Effector memory CD4-positive, alpha-beta T cell (primary cell): ENCODE data around the gene MAPK14.
A peak's percentile ranks its signal among the peaks of the same experiment; 100 is the strongest.

Source experiments
- DNase-seq, 3 donors: peaks; one replicate each; pipeline ENCODE4 v3.0.0-alpha.2; 2020
- H3K27ac ChIP-seq: 2 replicates; pipeline ENCODE4 v1.7.0; 2013; ENCODE audit warnings: mild to moderate bottlenecking, low read length, moderate library complexity; ENCODE audit not compliant: insufficient read depth, poor library complexity, severe bottlenecking
- H3K27me3 ChIP-seq: replicated peaks from 2 replicates; pipeline ENCODE4 v1.7.0; 2013; ENCODE audit warnings: mild to moderate bottlenecking, low read length; ENCODE audit not compliant: insufficient read depth, control insufficient read depth, poor library complexity, severe bottlenecking
- H3K36me3 ChIP-seq: 2 replicates; pipeline ENCODE4 v1.7.0; 2013; ENCODE audit warnings: mild to moderate bottlenecking, low read length, moderate library complexity; ENCODE audit not compliant: control insufficient read depth, insufficient read depth
- H3K4me1 ChIP-seq: 2 replicates; pipeline ENCODE4 v1.7.0; 2013; ENCODE audit warnings: low read length, mild to moderate bottlenecking; ENCODE audit not compliant: control insufficient read depth, insufficient read depth, poor library complexity, severe bottlenecking
- H3K4me3 ChIP-seq: 2 replicates; pipeline ENCODE4 v1.7.0; 2013; ENCODE audit warnings: low read length, low read depth, mild to moderate bottlenecking; ENCODE audit not compliant: insufficient read depth, poor library complexity, severe bottlenecking
- H3K9me3 ChIP-seq: 2 replicates; pipeline ENCODE4 v1.7.0; 2013; ENCODE audit warnings: mild to moderate bottlenecking, low read length, moderate library complexity; ENCODE audit not compliant: control insufficient read depth

Gene MAPK14

DNA sequence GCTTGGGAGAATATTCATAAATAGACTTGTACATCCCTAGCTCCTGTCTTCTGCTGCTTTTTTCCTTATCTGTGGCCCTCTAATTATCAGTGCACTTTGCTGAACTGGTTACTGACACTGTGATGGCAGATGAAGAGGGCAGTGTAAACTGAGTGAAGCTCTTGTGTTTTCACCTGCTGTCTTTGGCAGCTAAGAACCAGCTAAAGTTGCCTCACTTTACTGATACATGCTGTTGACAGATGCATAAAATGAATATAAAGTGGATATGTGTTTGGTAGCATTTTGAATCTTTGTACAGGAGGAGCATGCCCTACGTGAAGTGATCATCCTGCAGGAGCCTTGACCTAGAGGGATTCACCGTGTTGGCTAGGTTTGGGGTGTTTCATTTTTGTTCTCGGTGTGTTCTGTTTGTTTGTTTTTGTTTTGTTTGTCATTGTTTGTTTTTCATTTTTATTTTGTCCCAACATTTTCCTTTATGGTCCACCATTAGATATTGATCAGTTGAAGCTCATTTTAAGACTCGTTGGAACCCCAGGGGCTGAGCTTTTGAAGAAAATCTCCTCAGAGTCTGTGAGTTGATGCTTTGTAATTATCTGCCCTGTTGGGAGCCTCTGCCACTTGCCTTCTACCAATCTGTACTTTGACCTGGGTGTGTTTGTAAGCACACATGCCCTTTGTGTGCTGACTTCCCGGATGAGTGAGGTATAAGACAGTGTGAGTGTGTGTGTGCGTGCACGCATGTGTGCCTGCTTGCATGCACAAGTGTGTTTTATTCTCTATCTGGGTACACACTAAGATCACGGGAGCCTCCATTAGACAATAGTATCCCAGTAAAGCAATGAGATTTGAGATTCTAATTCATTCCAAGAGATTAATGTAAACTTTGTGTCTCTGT is 68.1 kb downstream of the MAPK14 start:
- Histone ChIP-seq H3K36me3 (no peaks in the 10 kb centered on the region), H3K9me3 (no peaks in the 10 kb centered on the region), H3K4me3 (no peak overlapping the region), H3K27me3 (no peaks in the 10 kb centered on the region), H3K27ac (peak overlapping the region; percentile 45), H3K4me1 (peaks cover 16% of the 10 kb centered on the region)
- DNase-seq = no peak

GRCh38 chr6:36098253-36098919 is 70.8 kb downstream of the MAPK14 start:
- H3K4me3 ChIP-seq = no peak overlapping the region
- no peaks in the 10 kb centered on the region for H3K27me3 ChIP-seq
- no peak overlapping the region for H3K27ac ChIP-seq
- DNase-seq = no peak
- no peaks in the 10 kb centered on the region for H3K9me3 ChIP-seq
- peaks cover 7% of the 10 kb centered on the region for H3K36me3 ChIP-seq
- peaks cover 16% of the 10 kb centered on the region for H3K4me1 ChIP-seq

DNA sequence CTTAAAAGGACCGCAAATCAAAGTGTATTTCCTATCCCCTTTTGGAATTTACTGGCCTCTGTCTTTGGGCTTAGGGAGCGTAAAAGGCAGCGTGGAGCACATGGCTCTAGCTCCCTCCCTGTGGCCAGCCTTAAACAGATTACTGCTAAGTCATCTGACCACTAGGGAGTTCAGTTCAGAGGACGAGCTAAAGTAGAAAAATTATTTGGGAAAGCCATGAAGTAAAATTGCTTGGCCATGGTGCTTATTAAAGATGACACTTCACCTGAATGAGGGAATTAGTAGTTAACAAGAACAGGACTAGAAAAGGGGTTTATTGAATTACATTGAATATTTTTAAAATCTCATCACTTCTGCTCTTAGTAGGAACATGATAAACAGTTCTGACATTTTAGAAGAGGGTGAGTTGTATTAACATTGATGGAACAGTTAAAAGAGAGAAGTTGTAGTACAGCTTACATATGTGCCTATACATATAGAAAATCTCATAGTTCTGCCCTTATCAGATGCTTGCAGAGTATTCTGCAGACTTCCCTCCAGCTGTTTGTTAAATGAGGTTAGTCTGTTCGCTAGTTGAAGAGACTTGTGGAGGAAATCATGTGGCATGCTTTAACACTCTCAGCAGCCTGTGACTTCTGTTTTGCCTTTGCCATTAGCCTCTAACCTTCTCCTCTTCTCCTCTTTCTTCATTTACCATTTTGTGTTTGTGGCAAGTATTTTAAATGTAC is 71.5 kb downstream of the MAPK14 start:
- H3K27ac ChIP-seq = no peak overlapping the region
- peaks cover 16% of the 10 kb centered on the region for H3K4me1 ChIP-seq
- H3K27me3 ChIP-seq = no peaks in the 10 kb centered on the region
- H3K9me3 ChIP-seq = no peaks in the 10 kb centered on the region
- DNase-seq = no peak
- H3K36me3 ChIP-seq = peaks cover 7% of the 10 kb centered on the region
- no peak overlapping the region for H3K4me3 ChIP-seq

GRCh38 chr6:36099869-36100483 is 72.4 kb downstream of the MAPK14 start:
- no peak overlapping the region for H3K4me3 ChIP-seq
- H3K9me3 ChIP-seq = no peaks in the 10 kb centered on the region
- H3K27me3 ChIP-seq = no peaks in the 10 kb centered on the region
- DNase-seq = peak in 2 of 3 donors; percentile 16 to 22
- H3K4me1 ChIP-seq = peaks cover 16% of the 10 kb centered on the region
- H3K27ac ChIP-seq = no peak overlapping the region
- peaks cover 12% of the 10 kb centered on the region for H3K36me3 ChIP-seq

DNA sequence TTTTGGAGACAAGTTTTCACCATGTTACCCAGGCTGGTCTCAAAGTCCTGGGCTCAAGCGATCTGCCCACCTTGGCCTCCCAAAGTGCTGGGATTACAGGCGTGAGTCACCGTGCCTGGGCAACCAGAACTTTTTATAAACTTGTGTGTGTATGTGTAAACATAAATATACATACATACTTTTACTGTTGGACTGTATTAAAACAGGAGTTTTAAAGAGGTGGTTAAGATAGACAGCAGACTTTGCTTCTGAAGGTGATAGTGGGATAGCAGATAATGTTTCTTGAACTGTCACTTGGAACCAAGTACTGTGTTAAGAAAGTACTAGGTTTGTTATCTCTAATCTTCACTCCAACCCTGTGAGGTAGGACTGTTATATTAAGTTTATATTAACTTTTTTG is 74.1 kb downstream of the MAPK14 start:
- Histone ChIP-seq H3K27me3 (no peaks in the 10 kb centered on the region), H3K27ac (no peak overlapping the region), H3K4me3 (no peak overlapping the region), H3K9me3 (no peaks in the 10 kb centered on the region), H3K4me1 (peaks cover 12% of the 10 kb centered on the region), H3K36me3 (peaks cover 12% of the 10 kb centered on the region)
- no peak for DNase-seq

DNA sequence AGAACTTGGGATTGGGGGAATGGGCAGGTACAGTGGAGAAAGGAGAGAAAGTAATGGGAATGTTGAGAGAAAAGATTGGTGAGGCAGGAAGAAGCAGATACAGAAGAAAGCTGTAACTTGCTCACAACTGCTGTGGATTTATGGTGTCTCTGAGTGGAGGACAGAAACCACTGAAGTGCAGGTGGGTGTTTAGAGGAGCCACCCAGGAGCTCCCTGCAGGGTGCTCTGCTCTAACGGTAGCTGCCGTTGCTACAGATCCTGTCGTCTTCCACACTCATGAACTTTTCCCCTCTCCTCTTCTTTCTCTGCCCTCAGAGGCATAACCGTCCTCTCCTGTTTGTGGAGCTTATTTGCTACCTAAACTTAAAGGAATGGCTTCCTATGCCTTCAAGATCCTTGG is 75.2 kb downstream of the MAPK14 start:
- Histone ChIP-seq H3K27ac (no peak overlapping the region), H3K27me3 (no peaks in the 10 kb centered on the region), H3K4me1 (peaks cover 12% of the 10 kb centered on the region), H3K4me3 (no peak overlapping the region), H3K36me3 (peaks cover 19% of the 10 kb centered on the region), H3K9me3 (no peaks in the 10 kb centered on the region)
- no peak for DNase-seq

DNA sequence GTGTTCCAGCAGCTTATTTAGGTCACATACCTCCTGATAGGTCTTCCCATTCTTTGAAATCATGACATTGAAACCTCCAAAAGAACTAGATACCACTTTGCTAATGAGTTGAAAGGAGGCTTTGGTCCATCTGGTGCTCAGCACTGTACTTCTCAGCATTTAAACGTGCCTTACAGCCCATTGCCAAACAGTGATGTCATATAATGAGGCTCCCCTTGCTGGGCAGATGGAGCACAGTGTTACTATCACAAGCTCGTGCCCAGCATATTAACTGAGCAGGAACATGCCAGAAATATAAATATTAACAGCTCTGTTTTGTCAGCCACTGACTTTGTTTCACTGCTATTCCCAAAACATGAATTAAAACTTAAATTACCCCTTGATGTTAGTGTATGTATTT is 77.2 kb downstream of the MAPK14 start:
- Histone ChIP-seq H3K4me1 (peaks cover 20% of the 10 kb centered on the region), H3K36me3 (peaks cover 28% of the 10 kb centered on the region), H3K9me3 (no peaks in the 10 kb centered on the region), H3K27me3 (no peaks in the 10 kb centered on the region), H3K4me3 (no peak overlapping the region), H3K27ac (no peak overlapping the region)
- DNase-seq = no peak

- H3K36me3 ChIP-seq = peaks cover 25% of the 10 kb centered on the region
- H3K27ac ChIP-seq = peak overlapping the region; percentile 34
Measured at GRCh38 chr6:36109092-36109491, 81.5 kb downstream of the MAPK14 start.

GRCh38 chr6:36110050-36110449 is 82.4 kb downstream of the MAPK14 start:
- Histone ChIP-seq H3K9me3 (no peaks in the 10 kb centered on the region), H3K36me3 (peaks cover 19% of the 10 kb centered on the region), H3K27me3 (no peaks in the 10 kb centered on the region), H3K27ac (no peak overlapping the region), H3K4me3 (no peak overlapping the region), H3K4me1 (peaks cover 26% of the 10 kb centered on the region)
- no peak for DNase-seq

More at GRCh38 chr6:36109092-36109491, 81.5 kb downstream of the MAPK14 start:
- Histone ChIP-seq H3K27me3 (no peaks in the 10 kb centered on the region), H3K9me3 (no peaks in the 10 kb centered on the region), H3K4me3 (no peak overlapping the region), H3K4me1 (peaks cover 18% of the 10 kb centered on the region)
- no peak for DNase-seq
